ENCODE results near the gene CD40LG.

The CD40LG gene

GRCh38 chrX:136647677-136648360 is at the start of gene CD40LG:
Gene CD40LG, plus strand, starts transcription at chrX:136648158. Its CDS starts 91 bp downstream, at chrX:136648249.
- no peak for DNase-seq

GRCh38 chrX:136598631-136599030 is 49.3 kb upstream of the CD40LG start:
- no peak for DNase-seq

GRCh38 chrX:136600059-136600458 is 47.9 kb upstream of the CD40LG start:
- no peak for DNase-seq

DNA sequence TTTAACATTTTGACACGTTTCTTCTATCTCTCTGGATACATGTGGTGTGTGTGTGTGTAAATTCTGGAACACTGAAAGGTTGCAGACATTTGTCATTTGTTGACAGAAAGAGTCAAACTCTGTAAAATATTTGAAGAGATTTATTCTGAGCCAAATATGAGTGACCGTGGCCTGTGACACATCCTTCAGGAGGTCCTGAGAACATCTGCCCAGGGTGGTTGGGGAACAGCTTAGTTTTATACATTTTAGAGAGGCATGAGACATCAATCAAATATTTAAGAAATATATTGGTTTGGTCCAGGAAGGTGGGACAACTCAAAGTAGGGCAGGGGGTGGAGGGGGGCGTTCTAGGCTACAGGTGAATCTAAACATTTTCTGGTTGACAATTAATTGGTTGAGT is 40.7 kb upstream of the CD40LG start:
- no peak for DNase-seq

GRCh38 chrX:136608295-136608933 is 39.5 kb upstream of the CD40LG start:
- DNase-seq, result peak; percentile 58

GRCh38 chrX:136616987-136617685 is 30.8 kb upstream of the CD40LG start:
- no peak for DNase-seq

DNA sequence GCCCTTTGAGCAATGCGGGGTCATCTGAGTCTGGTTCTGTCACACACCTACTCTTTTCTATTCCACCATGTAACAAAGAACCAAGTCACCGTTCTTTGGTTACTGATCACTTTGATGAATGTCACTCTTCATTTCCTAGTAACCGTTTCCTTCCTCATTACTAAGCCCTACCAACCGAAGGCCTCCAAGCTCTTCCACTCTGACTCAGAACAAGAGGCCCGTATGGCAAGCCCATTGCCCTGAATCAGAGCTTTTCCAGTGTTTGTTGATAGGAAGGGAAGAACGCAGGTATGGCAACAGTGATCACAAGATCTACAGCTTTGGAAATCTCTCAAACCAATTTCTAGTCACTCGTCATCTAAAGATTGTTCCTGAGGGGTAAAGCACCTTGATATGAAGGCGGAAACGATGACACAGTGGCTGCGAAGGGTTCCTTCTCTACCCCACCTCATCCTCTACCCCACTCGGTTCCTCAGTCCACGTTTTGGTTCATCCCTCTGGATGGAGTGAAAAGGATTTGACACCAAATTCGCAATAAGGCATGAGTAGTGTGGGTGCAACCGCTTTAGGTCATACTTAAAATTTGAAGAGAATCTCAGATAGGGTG is 28.0 kb upstream of the CD40LG start:
- DNase-seq, result peak; percentile 20

- no peak for DNase-seq
Measured at GRCh38 chrX:136620780-136621179, 27.2 kb upstream of the CD40LG start.

DNA sequence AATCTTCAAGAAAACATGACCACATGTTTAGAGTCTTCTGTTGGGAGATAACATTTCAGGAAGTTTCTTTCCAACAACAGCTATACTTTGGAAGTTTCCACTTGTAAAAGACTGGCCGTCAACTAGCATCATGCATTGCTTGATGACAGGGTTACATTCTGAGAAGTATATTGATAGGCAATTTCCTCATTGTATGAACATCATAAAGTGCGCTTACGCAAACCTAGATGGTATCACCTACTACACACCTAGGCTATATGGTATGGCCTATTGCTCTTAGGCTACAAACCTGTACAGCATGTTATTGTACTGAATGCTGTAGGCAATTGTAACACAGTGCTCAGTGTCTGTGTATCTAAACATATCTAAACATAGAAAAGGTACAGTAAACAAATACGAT is 25.4 kb upstream of the CD40LG start:
- DNase-seq, result no peak

DNA sequence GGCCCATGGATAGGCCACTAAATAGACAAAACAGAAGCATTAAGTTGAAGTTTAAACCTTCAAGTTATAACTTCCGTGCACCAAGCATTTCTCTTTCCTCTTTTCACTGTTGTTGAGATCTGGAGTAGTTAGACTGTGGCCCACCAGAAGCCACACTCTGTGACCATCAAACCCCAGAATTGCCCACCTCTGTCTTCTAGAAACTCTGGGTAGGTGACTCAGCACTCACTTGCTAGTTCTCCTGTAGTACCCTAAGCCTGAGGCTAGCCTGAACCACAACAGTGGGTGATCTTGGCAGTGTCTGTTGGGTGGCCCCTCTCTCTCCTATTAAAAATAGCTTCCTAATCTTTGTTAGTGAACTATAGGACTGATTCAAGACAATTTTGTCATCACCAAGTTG is 24.6 kb upstream of the CD40LG start:
- no peak for DNase-seq

GRCh38 chrX:136625246-136625645 is 22.7 kb upstream of the CD40LG start:
- DNase-seq, result no peak

DNA sequence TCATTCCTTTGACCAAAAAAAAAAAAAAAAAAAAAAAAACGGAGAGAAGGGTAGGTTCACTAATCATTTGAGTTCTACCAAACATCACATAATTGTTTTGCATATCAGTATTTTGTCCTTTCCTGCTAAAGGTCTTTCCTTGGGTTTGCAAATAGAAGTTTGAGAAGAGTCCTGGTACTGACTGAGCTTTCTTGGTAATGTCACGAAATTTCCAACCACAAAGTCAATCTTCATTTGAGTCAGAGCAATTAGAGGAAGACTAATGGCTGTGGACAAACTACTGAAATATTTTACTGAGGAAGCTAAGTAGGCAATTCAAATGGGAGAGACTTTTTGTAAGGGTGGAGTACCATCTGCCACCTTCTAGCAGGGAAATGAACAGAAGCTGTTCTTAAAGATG is 21.7 kb upstream of the CD40LG start:
- no peak for DNase-seq

- DNase-seq, result no peak
Measured at GRCh38 chrX:136626891-136627290, 21.1 kb upstream of the CD40LG start.

- no peak for DNase-seq
Measured at GRCh38 chrX:136627409-136627808, 20.5 kb upstream of the CD40LG start.

- DNase-seq, result no peak
Measured at GRCh38 chrX:136629084-136629750, 18.7 kb upstream of the CD40LG start.

DNA sequence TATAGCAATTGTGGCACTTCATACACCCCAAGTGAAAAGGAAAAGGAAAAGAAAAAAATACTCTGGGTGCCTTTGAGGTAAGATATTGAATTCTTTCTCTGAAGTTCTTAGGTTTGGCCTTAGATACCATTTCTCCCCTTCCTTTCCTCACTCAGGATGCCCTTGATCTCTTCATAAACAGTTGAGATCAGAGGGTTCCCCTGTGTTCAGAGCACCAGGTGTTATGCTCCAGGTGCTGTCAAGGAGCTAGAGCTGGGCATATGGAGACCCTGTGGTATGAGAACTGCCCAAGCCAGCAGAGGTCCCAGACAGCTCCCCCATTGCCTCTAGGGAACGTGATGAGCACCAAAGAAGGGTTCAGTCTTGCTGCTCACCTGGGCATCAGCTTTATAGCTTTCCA is 17.1 kb upstream of the CD40LG start:
- no peak for DNase-seq

DNA sequence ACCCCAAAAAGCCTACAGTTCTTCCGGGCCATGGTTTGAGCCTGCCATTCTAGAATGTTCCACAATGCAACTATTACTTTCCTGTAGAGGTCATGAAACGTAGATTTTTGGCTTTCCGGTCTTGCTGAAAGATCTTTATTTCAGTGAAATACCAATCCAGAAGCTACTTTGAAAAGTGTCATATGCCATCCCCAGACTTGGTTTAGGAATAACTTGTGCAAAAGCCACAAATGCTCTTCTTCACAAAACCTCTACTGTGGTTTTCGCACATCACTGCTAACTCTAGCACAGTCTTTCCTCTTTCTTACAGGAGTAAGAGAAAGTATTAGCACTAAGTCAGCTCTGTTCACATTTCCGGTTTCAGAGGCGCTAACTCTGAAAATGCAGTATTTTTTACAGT is 12.7 kb upstream of the CD40LG start:
- no peak for DNase-seq

- no peak for DNase-seq
Measured at GRCh38 chrX:136636121-136636520, 11.8 kb upstream of the CD40LG start.

DNA sequence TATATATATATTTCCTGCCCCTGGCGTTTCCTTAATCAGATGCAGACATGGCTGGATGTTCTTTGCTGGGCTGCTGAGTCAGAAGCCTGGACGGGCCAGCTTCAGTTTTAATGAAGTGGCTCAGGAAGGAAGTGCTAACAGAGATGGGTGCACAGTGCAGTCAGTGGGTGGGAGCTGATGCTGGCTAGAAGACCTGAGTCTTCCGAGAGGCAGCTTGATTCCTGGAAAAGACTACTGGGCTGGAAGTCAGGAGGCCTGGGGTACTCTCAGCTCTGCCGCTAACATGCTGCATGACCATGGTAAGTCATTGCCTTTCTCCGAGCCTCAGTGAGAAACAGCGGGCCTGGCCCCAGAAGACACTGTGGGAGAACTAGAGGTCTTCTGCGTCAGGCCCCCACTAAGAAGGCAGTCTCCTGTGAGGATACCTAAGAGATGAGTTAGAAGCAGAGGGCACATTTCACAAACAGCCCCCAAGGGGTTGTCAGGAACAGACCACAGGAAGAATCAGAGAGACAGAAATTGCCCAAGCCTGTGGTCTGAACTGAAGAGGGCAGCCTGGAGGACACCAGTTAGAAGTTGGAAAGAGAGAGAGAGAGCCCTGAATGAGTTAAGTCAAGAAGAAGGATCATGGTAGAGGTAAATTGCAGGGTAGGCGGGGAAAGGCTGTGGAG is 8.3 kb upstream of the CD40LG start:
- no peak for DNase-seq

DNA sequence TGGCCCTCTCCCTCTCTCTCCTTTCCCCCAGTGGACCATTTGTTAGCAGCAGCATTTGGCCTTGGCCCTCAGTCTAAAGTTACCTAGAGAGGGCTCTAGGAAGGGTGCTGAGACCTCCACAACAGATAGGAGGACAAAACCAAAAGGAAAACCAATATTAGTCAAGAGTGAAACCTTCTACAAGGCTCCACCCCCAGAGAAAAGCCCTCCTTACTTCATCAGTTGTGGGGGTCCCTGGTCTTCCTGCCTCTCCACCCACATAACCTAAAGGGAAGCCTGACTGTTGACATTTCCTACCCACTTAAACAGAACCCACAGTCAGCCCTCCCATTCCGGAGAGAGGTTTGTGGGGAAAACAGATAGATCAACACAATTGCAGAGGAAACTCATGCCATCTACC is 4.7 kb upstream of the CD40LG start:
- no peak for DNase-seq

GRCh38 chrX:136646602-136647239 is 1.2 kb upstream of the CD40LG start:
- peak; percentile 42 for DNase-seq

GRCh38 chrX:136650811-136651210 is 2.9 kb downstream of the CD40LG start:
- DNase-seq, result no peak
